ENCODE measurements around the gene TBC1D14.
"Not testable (repeated sequence)": the region's sequence is repeated elsewhere in the genome, so short reads cannot be mapped to it uniquely, and the experiment has no call there.

TBC1D14 gene

DNA sequence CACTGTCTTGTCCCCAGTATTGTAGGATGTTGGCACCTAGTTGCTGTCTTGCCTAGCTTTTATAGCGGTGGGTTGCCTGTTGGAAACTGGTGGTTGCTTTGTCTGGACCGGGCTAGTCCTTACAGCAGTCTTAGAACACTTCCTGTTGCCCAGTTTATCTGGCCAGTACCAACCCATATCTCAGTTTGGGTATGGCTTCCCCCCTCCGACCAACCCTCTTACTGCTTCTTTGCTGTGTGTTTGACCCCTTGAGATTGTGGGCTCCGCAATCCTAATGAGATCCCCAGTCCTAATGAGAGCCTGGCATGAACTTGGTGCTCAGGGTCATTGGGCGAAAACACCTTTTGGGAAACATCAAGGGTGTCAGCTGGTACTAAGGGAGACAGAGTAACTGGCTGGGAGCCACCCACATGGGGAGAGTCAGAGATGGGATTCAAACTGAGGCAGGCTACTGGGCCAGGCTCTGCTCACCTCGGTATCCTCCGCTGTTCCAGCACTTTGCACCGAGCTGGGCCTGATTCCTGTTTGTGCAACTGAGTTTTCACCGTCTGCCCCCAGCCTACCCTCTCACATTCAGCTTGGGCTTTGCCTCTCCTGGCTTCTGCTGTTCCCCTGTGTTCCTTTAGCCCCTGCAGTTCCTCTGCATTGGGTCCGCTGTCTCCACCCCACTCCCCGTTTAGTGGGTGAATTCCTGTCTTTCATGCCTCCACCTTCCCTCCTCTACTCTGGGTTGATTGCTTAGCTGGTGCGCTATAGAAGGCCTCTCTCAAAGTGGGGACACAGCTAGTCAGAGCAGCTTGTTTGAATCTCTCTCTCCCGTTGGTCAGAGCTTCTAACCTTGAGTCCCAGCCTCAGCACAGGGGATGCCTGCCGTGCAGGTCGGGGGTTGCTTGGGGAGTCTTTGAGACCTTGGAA lies 1.6 kb downstream of the TBC1D14 start:
- DNase-seq = no peak

DNA sequence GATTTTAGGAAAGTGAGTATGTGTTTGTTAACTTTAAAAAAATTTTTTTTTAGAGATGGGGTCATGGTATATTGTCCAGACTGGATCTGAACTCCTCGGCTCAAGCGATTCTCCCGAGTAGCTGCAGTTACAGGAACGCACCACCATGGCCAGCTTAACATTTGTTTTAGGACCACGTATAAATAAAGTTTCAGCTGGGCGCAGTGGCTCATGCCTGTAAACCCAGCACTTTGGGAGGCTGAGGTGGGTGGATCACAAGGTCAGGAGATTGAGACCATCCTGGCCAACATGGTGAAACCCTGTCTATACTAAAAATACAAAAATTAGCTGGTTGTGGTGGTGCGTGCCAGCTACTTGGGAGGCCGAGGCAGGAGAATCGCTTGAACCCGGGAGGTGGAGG lies 2.3 kb downstream of the TBC1D14 start:
- not testable (repeated sequence) for DNase-seq

DNA sequence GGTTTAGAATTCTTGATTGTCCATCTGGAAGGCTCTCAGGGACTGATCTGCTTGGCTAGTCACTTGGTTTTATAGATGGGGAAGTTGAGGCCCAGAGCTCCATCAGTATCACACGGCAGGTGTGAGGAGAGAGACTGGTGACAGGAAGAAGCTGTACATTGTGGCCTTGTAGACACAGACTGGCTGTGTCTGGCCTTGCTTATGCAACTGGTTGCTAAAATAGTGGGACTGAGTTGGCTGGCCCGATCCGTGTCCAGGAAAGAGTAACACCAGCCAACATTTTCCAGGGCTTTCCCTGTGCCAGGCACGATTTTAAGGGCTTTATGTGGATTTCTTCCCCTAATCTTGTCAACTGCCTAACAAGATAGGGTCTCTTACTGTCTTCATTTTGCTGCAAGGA lies 2.8 kb downstream of the TBC1D14 start:
- DNase-seq = no peak

DNA sequence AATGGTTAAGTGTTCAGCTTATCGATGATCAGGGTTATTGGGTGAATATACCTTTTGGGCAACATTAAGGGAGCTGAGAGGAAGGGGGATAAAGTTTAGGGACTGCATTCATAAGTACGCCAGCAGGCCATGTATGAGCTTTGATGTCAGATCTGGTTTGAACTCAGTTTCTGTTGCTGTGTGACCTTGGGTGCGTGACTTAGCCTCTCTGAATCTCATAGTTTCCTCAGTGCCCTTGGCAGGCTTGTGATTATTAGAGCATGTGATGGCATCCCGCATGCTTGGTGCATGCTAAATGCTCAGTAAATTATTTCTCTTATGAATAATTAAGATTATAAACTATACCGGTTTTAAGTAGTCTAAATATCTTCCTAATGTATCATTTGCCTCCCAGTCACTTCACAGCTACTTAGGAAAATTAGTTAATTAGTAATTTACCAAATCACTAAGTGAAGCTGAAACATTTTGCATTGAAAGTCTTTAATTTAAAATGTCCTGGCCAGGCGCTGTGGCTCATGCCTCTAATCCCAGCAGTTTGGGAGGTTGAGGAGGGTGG lies 3.8 kb downstream of the TBC1D14 start:
- no peak for DNase-seq

DNA sequence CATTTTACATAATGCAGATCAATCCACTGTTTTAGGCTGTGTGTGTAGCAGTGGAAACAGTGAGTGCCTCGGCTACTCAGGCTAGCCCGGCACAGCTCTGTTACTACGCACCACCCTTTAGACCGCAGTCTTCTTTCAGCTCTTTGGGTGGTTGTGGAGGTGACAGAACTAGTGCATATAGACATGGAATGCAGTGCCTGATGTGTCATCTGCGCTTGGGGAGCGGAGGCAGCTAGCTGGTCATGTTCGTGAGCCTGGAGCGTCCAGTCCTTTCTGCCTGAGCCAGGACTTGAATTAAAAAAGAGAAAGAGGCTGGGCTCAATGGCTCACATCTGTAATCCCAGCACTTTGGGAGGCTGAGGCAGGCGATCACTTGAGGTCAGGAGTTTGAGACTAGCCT lies 4.8 kb downstream of the TBC1D14 start:
- no peak for DNase-seq

DNA sequence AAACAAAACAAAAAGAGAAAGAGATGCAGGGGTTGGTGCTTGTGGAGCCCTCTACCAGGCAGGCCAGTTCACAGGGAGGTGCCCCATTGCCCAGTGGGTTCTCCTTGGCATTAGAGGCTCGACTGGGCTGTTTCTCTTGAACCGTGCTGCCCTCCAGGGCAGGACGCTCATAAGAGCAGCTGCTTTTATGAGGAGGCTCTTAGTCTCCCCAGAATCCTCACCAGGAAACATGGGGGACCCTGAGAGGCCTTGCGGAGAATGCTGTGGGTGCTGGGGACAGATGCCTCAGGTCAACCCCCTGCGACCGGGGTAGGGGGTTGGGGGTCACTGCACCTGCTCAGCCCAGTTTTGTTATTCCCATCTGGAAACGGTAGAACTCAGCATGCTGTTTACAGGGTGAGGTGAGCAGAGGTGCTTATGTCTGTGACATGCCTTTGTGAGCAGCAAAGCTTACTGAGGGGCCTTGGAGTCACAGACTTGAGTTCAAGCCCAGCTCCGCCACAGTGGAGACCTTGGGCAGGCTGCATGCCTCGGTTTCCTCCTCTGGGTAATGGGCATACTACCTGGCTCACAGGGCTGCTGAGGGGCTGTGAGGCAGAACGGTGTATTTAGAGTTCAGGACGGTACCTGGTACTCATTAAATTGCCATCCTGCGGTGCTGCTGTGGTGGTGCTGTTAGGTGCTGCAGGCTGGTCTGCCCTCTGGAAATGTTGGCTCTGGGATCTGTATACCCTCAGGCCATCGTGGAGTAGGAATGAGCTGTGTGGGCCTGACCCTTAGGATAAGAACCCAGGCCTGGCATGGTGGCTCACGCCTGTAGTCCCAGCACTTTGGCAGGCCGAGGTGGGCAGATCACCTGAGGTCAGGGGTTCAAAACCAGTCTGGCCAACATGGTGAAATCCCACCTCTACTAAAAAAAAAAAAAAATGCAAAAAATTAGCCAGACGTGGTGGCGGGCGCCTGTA lies 5.7 kb downstream of the TBC1D14 start:
- DNase-seq = no peak

DNA sequence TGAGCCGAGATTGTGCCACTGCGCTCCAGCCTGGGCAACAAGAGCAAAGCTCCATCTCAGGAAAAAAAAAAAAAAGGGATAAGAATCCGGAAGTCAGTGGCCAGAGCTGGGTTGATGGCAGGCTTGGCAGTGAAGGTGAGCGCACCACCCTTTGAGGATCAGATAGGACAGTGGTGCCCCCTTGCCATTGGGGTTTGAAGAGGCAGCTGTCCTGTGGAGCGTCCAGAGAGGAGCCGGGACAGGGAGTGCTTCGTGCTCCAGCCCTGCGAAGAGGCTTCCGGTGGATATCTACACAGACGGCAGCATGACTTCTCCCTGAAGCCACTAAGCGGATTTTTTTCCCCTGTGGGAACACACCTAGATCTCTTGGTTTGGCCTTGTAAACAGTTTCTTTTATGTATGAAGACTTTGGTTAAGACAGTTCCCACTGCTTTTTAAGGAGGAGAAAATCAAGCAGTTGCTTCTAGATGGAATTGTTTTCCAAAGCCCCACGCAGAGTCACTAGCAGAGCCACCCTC lies 6.5 kb downstream of the TBC1D14 start:
- no peak for DNase-seq

DNA sequence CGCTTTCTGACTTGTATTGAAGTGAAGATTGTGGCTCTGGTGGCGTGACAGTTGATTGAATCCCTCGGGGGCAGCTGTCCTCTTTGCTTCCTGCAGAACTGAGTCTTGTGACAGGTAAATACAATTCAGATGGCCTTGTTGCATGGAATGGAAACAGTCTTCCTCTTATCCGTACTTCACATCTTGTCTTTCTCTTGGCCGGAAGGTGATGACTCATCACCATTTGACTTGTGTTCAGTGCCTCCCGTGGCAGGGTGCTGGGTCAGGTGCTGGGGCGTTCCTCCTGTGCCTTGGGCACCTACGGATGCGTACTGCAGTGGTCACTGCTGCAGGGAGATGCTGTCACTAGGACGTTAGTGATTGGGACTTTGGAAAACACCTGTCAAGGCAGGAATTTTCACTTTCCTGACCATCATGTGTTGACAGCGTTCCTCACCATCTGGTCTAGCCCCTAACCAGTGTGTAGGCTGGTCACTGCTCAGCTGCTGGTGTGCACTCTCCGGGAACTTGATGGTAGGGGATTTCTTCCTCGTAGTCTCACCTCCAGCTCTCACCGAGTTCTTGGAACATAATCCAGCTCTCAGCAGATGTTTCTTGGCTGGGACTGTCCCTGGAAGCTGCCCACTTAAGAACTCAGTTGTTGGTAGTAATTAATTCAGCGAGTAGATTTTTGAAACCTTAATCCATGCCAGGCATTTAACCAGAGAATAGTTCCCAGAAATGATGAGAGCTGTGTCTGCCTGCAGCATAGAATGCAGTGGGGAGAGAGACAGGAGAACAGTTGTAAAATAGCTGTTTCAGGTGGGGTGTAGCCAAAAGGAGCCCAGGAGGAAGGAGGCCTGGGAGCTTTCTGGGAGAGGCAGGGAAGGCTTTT lies 7.2 kb downstream of the TBC1D14 start:
- DNase-seq = peak; percentile 9

DNA sequence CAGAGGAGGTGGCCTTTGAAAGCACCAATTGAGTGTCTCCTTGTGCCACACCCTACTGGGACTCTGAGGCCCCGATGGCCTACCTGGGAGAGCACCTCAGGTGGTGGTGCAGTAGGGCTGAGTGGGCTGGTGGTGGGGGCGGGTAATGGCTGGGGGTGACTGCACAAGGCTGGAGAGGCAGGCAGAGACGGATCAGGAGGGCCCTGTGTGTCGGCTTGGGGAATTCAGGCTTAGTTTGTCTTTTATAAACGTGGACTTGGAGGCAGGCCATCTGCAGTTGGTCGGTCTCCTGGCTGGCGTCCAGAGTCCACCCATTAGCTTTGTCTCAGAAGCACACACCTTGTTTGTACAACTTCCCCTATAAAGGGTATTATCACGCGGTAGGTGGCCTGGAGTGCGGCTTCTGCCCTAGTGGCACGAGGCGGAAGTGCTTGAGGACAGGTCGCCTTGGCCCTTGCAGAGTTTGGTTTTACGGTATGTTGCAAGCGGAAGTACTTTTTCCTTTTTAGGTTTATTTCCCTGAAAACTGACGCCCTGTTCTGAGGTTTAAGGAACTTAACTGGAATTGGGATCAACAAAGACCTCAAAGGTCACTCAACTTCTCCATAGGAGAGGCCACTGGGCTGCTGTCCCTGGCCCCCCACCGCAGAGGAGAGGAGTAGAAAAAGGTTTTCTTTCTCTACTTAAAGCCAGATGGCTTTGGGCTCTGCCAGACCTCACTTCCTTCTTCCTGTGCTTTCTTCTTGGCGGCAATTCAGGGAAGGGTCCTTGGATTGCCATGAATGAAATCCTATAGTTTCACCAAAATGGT lies 8.0 kb downstream of the TBC1D14 start:
- DNase-seq = peak; percentile 69

DNA sequence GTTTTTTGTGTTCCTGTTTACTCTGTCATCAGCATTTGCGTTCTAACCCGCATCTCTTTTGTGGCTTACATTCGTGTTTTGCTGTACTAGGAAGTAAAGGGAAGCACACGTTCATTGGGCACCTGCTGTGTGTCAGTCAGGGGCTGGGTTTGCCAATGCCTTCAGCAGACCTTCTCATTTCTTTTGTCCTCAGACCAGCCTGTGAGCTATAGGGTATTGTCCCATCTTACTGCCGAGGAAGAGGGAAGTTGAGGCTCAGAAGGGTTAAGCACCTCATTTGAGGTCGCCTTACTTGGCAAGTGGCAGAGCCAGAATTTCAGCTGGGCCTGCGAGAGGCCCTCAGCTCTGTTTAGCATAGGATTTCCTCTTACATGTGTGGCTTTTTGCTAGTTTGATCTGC lies 8.7 kb downstream of the TBC1D14 start:
- DNase-seq = no peak

DNA sequence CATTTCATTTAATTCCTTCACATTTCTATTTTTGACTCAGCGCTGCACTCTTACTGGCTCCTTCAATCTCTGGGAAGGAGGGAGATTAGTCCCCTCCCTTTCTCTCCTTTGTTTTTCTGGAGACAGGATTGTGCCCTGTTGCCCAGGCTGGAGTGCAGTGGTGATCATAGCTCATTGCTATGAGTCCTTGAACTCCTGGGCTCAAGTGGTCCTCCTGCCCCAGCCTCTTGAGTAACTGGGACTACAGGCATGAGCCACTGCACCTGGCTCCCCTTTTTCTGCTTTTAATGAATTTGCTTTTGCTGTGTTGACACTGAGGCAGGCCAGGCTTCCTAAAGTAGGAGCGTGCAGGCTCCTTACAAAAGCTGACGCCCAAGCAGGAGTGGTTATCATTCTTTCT lies 10.5 kb downstream of the TBC1D14 start:
- peak; percentile 51 for DNase-seq

DNA sequence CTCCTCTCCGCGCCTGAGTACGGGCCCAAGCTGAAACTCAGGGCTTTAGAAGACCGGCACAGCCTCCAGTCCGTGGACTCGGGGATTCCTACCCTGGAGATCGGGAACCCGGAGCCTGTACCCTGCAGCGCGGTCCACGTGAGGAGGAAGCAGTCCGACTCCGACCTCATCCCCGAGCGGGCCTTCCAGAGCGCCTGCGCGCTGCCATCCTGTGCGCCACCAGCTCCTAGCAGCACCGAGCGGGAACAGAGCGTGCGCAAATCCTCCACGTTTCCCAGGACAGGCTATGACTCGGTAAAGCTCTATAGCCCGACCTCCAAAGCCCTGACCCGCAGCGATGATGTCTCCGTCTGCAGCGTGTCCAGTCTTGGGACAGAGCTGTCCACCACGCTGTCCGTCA lies 13.9 kb downstream of the TBC1D14 start:
- DNase-seq = no peak

DNA sequence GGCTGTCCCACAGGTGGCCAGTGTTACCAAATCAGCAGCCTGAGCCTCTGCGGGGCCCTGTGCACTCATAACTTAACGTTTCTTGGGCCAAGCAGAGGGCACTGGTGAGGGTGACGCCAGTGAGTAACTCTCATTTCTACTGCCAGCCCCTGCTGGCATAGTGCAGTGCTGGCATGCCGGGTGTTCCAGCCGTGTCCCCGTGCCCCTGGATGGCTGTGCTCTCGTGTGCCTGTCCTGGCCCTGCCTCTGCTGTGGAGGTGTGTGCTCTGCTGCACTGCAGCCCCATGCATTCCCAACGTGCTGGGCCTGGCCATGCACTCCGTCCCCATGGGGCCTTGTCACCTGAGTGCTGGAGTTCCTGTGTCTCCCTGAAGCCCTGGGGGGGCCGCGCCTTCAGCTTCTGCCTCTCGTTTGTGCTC lies 14.7 kb downstream of the TBC1D14 start:
- no peak for DNase-seq

DNA sequence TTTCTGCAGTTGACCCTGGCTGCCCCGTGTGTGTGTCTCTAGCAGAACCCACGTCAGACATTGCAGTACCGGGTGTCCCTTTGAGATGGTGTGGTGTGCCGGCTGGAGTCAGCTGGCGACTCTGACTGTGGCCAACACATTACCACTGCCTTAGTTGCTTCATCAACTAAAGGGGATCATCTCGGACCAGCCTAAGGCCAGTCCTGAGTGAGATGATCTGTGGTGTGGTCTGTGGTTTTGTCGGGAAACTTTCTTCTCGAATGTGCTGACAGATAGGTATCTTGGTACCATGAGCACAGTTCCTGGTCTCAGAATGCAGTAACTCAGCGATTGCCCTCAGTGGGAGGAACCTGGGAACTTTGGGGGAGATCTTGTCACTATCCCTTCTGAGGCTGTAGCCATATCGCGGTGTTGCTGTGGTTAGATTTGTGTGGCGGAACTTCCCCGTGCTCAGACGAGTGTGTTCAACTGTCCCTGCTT lies 15.8 kb downstream of the TBC1D14 start:
- no peak for DNase-seq

DNA sequence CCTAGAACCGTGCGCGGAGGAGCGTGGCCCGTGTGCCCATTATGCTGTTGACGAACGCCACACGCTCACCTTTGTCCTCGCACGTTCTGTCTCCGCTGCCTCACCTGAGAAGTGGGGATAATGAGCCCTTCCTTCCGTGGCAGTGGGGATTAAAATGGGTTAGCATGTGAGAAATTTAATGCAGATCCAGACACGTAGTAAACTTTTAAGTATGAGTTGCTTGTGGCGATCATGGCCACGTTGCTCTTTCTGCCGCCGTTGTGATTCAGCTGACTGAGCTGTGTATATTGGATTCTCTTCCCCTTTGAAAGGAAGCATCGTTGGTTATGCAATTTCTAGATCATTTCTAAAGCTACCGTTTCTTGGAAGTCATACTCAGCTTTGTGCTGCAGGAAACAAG lies 16.5 kb downstream of the TBC1D14 start:
- DNase-seq = no peak

DNA sequence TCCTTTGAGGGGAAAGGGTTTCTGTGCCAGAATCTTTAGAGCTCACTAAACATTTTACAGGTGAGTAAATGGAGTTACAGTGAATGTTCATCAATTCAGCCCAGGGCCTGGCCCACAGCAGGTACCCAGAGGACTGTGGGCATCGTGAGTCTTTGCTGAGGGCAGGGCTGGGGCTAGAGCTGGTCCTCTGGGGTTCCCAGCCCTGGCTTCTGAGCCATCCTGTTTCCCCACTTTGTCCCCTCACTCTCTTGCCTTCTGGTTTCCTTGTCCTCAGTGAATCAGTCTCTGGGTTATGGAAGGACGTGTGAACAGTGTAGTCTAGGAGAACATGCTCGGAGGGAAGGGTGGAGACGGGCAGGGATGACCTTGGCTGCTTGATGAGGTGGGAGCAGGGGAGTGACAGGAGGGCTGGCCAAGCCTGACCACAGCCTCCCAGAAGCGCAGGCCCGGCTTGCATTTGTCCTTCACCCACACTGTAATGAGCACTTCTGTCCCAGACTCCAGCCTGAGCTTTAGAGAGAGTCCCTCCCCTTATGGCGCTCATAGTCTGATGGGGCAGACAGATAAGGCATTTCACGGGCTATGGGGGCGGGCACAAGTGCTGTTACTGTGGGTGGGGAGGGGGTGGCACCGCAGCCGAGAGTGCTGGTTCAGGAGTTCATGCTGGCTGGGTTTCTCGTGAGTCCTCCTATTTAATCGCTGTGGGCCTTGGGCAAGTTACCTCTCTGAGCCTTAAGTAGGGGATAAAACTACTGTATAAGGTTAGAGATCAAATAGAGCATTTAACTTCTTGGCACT lies 17.3 kb downstream of the TBC1D14 start:
- no peak for DNase-seq

DNA sequence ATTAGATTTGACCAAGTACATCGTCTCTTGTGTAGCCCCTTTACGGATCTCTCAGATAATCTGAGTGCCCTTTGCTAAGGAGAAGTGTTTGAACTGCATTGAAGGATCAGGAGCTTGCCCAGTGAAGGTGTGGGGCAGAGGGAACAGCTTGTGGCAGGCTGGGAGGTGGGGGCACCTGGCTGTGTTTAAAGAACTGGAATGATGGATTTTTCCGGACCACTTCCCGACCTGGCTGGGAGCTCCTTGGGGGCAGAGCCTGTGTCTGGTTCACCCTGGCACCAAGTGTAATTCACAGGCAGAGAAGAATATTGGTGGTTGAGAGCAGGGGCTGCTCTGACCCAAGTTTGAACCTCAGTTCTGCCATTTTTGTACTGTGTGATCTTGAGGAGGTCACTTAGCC lies 18.5 kb downstream of the TBC1D14 start:
- no peak for DNase-seq

DNA sequence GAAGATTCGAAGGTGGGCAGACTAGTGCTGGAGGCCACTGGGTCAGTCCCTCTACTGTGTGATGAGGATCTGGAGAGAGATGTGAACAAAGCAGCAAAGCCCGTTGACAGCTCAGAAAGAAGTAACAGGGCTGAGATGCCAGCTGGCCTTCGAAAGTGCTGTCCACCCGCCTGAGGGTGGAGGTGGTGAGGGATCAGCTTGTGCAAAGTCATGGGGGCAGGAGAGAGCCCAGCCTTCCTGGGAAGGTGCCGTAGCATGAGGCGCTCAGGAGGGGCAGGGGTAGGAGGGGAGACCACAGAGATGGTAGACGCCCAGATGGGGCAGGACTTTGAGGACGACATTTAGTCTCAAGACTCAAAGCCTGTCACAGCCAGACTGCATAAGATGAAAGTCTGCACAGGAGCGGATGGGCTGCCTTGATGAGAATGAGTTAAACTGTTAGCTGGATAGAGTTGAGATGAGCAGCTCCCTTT lies 19.7 kb downstream of the TBC1D14 start:
- DNase-seq = no peak

DNA sequence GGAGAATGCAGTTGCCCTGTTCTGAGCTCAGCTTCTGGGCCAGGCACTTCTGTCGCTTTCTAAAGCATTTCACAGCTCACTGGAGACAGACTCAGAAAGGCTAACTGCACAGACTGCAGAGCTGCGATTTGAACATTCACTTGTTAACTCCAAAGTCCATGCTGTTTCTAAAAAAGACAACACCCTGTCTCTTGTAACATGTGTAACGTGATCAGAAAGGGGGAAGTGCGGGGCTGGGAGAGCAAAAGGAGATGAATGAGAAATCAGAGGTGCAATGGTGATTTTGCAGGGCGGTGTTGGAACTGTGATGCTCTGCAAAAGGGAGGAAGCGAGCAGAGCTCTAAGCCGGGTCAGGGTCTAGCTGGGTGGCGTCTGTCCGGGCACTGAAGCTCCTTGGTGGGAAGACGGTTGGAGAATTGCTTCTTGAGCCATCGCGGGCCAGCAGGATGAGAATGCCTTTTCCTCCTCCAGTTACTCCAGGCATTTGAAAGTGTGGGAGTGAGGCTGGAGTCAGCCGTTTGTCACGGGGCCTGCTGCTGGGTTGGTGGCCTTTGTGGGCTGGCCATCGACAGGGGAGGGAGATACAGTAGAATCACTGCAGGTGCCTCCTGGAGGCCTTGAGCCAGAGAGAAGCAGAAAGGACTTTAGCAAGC lies 20.3 kb downstream of the TBC1D14 start:
- no peak for DNase-seq

DNA sequence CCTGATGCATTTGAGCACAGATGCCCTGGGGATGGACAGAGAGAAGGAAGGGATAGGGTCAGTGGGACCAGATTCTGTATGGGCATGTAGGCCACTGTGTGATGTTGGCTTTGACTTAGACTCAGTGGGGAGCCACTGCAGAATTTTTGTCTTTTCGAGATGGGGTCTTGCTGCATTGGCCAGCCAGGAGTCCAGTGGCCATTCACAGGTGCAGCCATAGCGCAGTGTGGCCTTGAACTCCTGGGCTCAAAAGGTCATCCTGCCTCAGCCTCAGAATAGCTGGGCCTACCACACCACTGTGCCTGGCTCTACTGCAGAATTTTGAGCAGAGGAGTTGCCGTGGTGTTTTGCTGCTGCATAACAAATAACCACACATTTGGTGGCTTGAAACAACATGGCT lies 22.8 kb downstream of the TBC1D14 start:
- DNase-seq = no peak

Measured in DMS79 treated with DMSO at 0.1 percent for 48 hours (cell line).